Measurements from ENCODE around the gene UVRAG. TPM values are rescaled to one million over a fixed set of nuclear protein-coding genes. Genes with fewer than 3 reads are reported as not detected.

Gene UVRAG
- polyA plus RNA-seq, 1 donor (not counting 4 experiments of a cell fraction or from before 2014, with no cell fraction given): 11.9 TPM

DNA sequence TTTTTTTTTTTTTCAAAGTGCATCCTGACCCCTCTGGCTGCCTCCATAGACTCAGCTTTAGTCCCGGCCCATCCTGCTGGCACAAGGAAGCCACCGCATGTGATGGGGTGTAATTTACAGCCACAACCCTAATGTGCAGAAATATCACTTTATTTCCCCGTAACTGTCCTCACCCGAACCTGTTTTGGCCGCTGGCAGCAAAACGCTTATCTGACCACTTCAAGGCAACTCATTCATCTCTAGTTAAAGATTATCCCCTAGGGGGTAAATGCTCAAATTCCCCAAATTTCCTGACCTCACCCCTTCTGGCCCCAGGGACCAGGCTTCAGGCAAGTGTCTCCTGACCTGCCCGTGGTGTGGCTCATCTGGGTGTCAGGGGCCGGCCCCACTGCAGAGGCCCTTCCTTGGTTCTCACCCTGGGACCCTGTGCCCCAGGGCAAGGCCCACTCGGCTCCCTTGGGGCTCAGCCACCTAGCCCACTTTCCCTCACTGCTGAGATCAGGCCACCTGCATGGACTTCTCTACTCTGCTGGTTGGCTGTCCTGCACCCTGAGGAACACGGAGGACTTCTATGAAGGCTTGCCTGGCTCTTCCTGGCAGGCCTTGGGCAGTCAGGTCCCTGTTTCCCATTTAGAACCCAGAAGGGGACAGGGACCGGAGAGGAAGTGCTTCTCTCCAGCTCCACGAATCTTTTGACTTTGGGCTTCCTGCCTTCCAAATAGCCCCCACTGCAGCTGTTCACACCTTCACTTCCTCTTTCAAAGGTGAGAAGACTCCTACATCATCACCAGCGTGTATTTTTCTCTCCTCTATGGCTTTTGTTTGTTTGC lies 337.9 kb downstream of the UVRAG start:
- TF ChIP-seq, protein P1, sequence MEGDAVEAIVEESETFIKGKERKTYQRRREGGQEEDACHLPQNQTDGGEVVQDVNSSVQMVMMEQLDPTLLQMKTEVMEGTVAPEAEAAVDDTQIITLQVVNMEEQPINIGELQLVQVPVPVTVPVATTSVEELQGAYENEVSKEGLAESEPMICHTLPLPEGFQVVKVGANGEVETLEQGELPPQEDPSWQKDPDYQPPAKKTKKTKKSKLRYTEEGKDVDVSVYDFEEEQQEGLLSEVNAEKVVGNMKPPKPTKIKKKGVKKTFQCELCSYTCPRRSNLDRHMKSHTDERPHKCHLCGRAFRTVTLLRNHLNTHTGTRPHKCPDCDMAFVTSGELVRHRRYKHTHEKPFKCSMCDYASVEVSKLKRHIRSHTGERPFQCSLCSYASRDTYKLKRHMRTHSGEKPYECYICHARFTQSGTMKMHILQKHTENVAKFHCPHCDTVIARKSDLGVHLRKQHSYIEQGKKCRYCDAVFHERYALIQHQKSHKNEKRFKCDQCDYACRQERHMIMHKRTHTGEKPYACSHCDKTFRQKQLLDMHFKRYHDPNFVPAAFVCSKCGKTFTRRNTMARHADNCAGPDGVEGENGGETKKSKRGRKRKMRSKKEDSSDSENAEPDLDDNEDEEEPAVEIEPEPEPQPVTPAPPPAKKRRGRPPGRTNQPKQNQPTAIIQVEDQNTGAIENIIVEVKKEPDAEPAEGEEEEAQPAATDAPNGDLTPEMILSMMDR (optimal IDR thresholded peaks at IDR 0.05 in 1 of 3, IDR thresholded peaks at IDR 0.05 in 1 of 3, conservative IDR thresholded peaks at IDR 0.05 in 1 of 3; ENCODE audit: extremely low read depth in 1 of 3, insufficient read depth in 2 of 3, low read length in 3 of 3): no peak
- TF ChIP-seq EZH2 (IDR thresholded peaks at IDR 0.05; ENCODE audit: low read length): no peak
- H3K27ac ChIP-seq (ENCODE audit: control insufficient read depth, insufficient read depth, low read length): no peak overlapping the region
- no peaks in the 10 kb centered on the region for H3K9me3 ChIP-seq (ENCODE audit: control insufficient read depth, low read depth, low read length)
- peak overlapping the region in 1 of 3 experiments; percentile 11 for H3K4me3 ChIP-seq (ENCODE audit: control insufficient read depth in 2 of 3, extremely low read depth in 1 of 3, insufficient read depth in 2 of 3, low read depth in 1 of 3, low read length in 3 of 3)
- H2AFZ ChIP-seq (ENCODE audit: control insufficient read depth, low read length): no peak overlapping the region
- no peaks in the 10 kb centered on the region for H3K79me2 ChIP-seq (ENCODE audit: control insufficient read depth, insufficient read depth, low read length)
- H3K9me1 ChIP-seq (ENCODE audit: control insufficient read depth, extremely low read depth, insufficient read depth, low read length): no peaks in the 10 kb centered on the region
- no peak overlapping the region for H3K9ac ChIP-seq (ENCODE audit: control insufficient read depth, extremely low read depth, insufficient read depth, low read length)
- no peaks in the 10 kb centered on the region for H4K20me1 ChIP-seq (ENCODE audit: control insufficient read depth, extremely low read depth, insufficient read depth, low read length)
- peak overlapping the region; percentile 68 for H3K4me2 ChIP-seq (ENCODE audit: control insufficient read depth, extremely low read depth, insufficient read depth, low read depth, low read length)
- dilution Hi-C loops (cut with MboI; ENCODE audit: extremely low pct_ligation_motif_present, low sequenced_read_pairs): no loop called here
- FAIRE-seq: no peak
- H3K36me3 ChIP-seq (ENCODE audit: control insufficient read depth in 2 of 2, extremely low read depth in 1 of 2, insufficient read depth in 2 of 2, low read length in 2 of 2): no peaks in the 10 kb centered on the region
- peaks cover 17% of the 10 kb centered on the region for H3K4me1 ChIP-seq (ENCODE audit: control insufficient read depth, extremely low read depth, insufficient read depth, low read length)
- no peak for DNase-seq (ENCODE audit: low read depth, low spot score)
- peaks cover 3% of the 10 kb centered on the region for H3K27me3 ChIP-seq (ENCODE audit: control insufficient read depth, extremely low read depth, insufficient read depth, low read length)

DNA sequence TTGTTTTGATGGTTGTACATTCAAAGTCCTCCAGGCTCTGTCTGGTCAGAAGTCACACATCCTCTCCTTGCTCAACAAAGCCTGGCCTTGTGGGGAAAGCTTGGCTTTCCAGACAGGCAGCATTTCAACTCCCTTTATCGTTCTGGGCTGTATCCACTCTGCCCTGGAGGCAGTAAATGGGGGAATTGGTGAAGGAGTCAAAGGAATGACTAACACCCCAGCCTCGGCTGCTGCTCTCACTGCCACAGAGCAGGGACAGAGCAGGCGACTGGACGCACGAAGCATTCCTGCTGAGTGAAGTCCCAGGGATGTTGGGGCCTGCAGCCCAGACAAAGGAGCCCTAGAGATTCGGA lies 338.5 kb downstream of the UVRAG start:
- no peak for FAIRE-seq
- DNase-seq (ENCODE audit: low read depth, low spot score): no peak
- no peaks in the 10 kb centered on the region for H3K79me2 ChIP-seq (ENCODE audit: control insufficient read depth, insufficient read depth, low read length)
- H3K9ac ChIP-seq (ENCODE audit: control insufficient read depth, extremely low read depth, insufficient read depth, low read length): no peak overlapping the region
- peaks cover 7% of the 10 kb centered on the region for H3K27me3 ChIP-seq (ENCODE audit: control insufficient read depth, extremely low read depth, insufficient read depth, low read length)
- dilution Hi-C loops (cut with MboI; ENCODE audit: extremely low pct_ligation_motif_present, low sequenced_read_pairs): no loop called here
- H2AFZ ChIP-seq (ENCODE audit: control insufficient read depth, low read length): no peak overlapping the region
- H3K4me3 ChIP-seq (ENCODE audit: control insufficient read depth in 2 of 3, extremely low read depth in 1 of 3, insufficient read depth in 2 of 3, low read depth in 1 of 3, low read length in 3 of 3): no peak overlapping the region
- no peak overlapping the region for H3K27ac ChIP-seq (ENCODE audit: control insufficient read depth, insufficient read depth, low read length)
- H4K20me1 ChIP-seq (ENCODE audit: control insufficient read depth, extremely low read depth, insufficient read depth, low read length): no peaks in the 10 kb centered on the region
- H3K4me1 ChIP-seq (ENCODE audit: control insufficient read depth, extremely low read depth, insufficient read depth, low read length): peaks cover 17% of the 10 kb centered on the region
- H3K36me3 ChIP-seq (ENCODE audit: control insufficient read depth in 2 of 2, extremely low read depth in 1 of 2, insufficient read depth in 2 of 2, low read length in 2 of 2): no peaks in the 10 kb centered on the region
- H3K9me1 ChIP-seq (ENCODE audit: control insufficient read depth, extremely low read depth, insufficient read depth, low read length): no peaks in the 10 kb centered on the region
- no peaks in the 10 kb centered on the region for H3K9me3 ChIP-seq (ENCODE audit: control insufficient read depth, low read depth, low read length)
- no peak overlapping the region for H3K4me2 ChIP-seq (ENCODE audit: control insufficient read depth, extremely low read depth, insufficient read depth, low read depth, low read length)
- TF ChIP-seq, protein P1 (optimal IDR thresholded peaks at IDR 0.05 in 1 of 3, IDR thresholded peaks at IDR 0.05 in 1 of 3, conservative IDR thresholded peaks at IDR 0.05 in 1 of 3; ENCODE audit: extremely low read depth in 1 of 3, insufficient read depth in 2 of 3, low read length in 3 of 3): no peak
- TF ChIP-seq EZH2 (IDR thresholded peaks at IDR 0.05; ENCODE audit: low read length): no peak
